CD14-positive monocyte (primary cell): Measurements from ENCODE around the gene AIFM3. TPM values are rescaled to one million over a fixed set of nuclear protein-coding genes. Genes with fewer than 3 reads are reported as not detected.

Source experiments
- DNase-seq, 3 donors: peaks; one replicate each; pipeline ENCODE4 v3.0.0-alpha.2; 2011 to 2022
- H2AFZ ChIP-seq: 2 replicates; pipeline ENCODE4 v1.6.0; 2012; ENCODE audit warnings: mild to moderate bottlenecking, low read depth, low read length, inconsistent platforms; ENCODE audit not compliant: insufficient read depth, poor library complexity, severe bottlenecking
- H3K27ac ChIP-seq, 2 donors: 1 replicate in 1 of 2; 2 replicates in 1 of 2; pipeline ENCODE4 v1.5.1; 2012 to 2013; ENCODE audit warnings: low read length in 2 of 2, control low read depth in 1 of 2, inconsistent platforms in 1 of 2, low read depth in 1 of 2, mild to moderate bottlenecking in 1 of 2
- H3K27me3 ChIP-seq, 2 donors: one replicate each; pipeline versions ENCODE4 v1.6.0 to v1.6.1; 2011 to 2013; ENCODE audit warnings: low read length in 2 of 2; ENCODE audit not compliant: control insufficient read depth in 2 of 2, insufficient read depth in 2 of 2
- H3K36me3 ChIP-seq, 2 donors: replicated peaks in 1 of 2; 1 replicate in 1 of 2; 2 replicates in 1 of 2; pipeline versions ENCODE4 v1.5.1 to v1.6.1; 2012 to 2013; ENCODE audit warnings: low read length in 2 of 2, control low read depth in 1 of 2, inconsistent platforms in 1 of 2, mild to moderate bottlenecking in 1 of 2; ENCODE audit not compliant: insufficient read depth in 2 of 2, control insufficient read depth in 1 of 2
- H3K4me1 ChIP-seq, 2 donors: 1 replicate in 1 of 2; 2 replicates in 1 of 2; pipeline versions ENCODE4 v1.5.1 to v1.6.1; 2012 to 2013; ENCODE audit warnings: low read length in 2 of 2, control low read depth in 1 of 2, inconsistent platforms in 1 of 2, mild to moderate bottlenecking in 1 of 2, moderate library complexity in 1 of 2; ENCODE audit not compliant: insufficient read depth in 2 of 2, control insufficient read depth in 1 of 2
- H3K4me2 ChIP-seq: replicated peaks from 2 replicates; pipeline ENCODE3; 2012; ENCODE audit warnings: low read length, moderate library complexity, mild to moderate bottlenecking; ENCODE audit not compliant: poor library complexity, severe bottlenecking; ENCODE audit errors: extremely low read depth
- H3K4me3 ChIP-seq, 3 experiments: fragments of 200-600 bp in 1 of 3; sonication (generic) in 1 of 3; replicated peaks in 1 of 3; 1 replicate in 2 of 3; 2 replicates in 1 of 3; pipeline ENCODE4 v1.5.1; 2011 to 2013; ENCODE audit warnings: low read length in 3 of 3, mild to moderate bottlenecking in 3 of 3, control low read depth in 2 of 3, low read depth in 2 of 3, inconsistent platforms in 1 of 3, moderate library complexity in 1 of 3
- H3K79me2 ChIP-seq: 2 replicates; pipeline ENCODE4 v1.6.0; 2012; ENCODE audit warnings: mild to moderate bottlenecking, control low read depth, inconsistent platforms, low read length, moderate library complexity; ENCODE audit not compliant: insufficient read depth
- H3K9ac ChIP-seq: 2 replicates; pipeline ENCODE4 v1.6.0; 2017; ENCODE audit warnings: low read length, mild to moderate bottlenecking; ENCODE audit not compliant: insufficient read depth, poor library complexity, severe bottlenecking
- H3K9me3 ChIP-seq, 2 donors: replicated peaks in 1 of 2; 1 replicate in 1 of 2; 2 replicates in 1 of 2; pipeline versions ENCODE4 v1.5.1 to v1.6.1; 2012 to 2013; ENCODE audit warnings: low read length in 2 of 2, control low read depth in 1 of 2; ENCODE audit not compliant: control insufficient read depth in 1 of 2, insufficient read depth in 1 of 2
- H4K20me1 ChIP-seq: 2 replicates; pipeline ENCODE4 v1.6.0; 2012; ENCODE audit warnings: mild to moderate bottlenecking, low read length, control low read depth, moderate library complexity; ENCODE audit not compliant: insufficient read depth
- H3K27ac Mint-ChIP-seq, 7 donors: one replicate each; pipeline ENCODE4 v1.8.0; 2020; ENCODE audit warnings: mild to moderate bottlenecking in 7 of 7, mixed read lengths in 7 of 7, moderate library complexity in 6 of 7, inconsistent platforms in 2 of 7
- H3K27me3 Mint-ChIP-seq, 3 donors: one replicate each; pipeline ENCODE4 v1.8.0; 2021 to 2022; ENCODE audit warnings: low read depth in 3 of 3, mild to moderate bottlenecking in 3 of 3, mixed read lengths in 3 of 3, moderate library complexity in 3 of 3, inconsistent platforms in 1 of 3
- H3K36me3 Mint-ChIP-seq, 2 donors: one replicate each; pipeline ENCODE4 v1.8.0; 2020; ENCODE audit warnings: mixed read lengths in 2 of 2, inconsistent platforms in 1 of 2, mild to moderate bottlenecking in 1 of 2
- H3K4me1 Mint-ChIP-seq: one replicate; pipeline ENCODE4 v1.8.0; 2020; ENCODE audit warnings: mild to moderate bottlenecking, mixed read lengths
- H3K4me3 Mint-ChIP-seq, 2 donors: one replicate each; pipeline ENCODE4 v1.8.0; 2020; ENCODE audit warnings: mild to moderate bottlenecking in 2 of 2, mixed read lengths in 2 of 2, moderate library complexity in 1 of 2
- H3K9me3 Mint-ChIP-seq, 7 donors: one replicate each; pipeline ENCODE4 v1.8.0; 2020 to 2022; ENCODE audit warnings: mixed read lengths in 7 of 7, mild to moderate bottlenecking in 6 of 7, moderate library complexity in 6 of 7, inconsistent platforms in 2 of 7
- CTCF ChIP-seq: fragments of 200-600 bp; IDR thresholded peaks from one replicate; pipeline ENCODE4 v1.8.0; 2022; ENCODE audit warnings: antibody characterized with exemption, mild to moderate bottlenecking
- WGBS: methylation state at CpG from one replicate; pipeline ENCODE4 v1.1.5; 2013; ENCODE audit warnings: missing lambda C conversion rate; ENCODE audit not compliant: insufficient coverage; 5-methylcytosine and 5-hydroxymethylcytosine counted together
- intact Hi-C, 2 donors: fragments of 100-400 bp; cut with micrococcal nuclease; formaldehyde crosslinking; loops; one replicate each; pipeline versions ENCODE4 v1.15.0 to v1.15.1; 2023
- polyA plus RNA-seq, 3 donors: library from polyadenylated mRNA; depleted of rRNA in 1 of 3; unstranded in 2 of 3; stranded (reverse) in 1 of 3; fragments of 300-500 nt in 2 of 3; fragments of >200 nt in 1 of 3; fragmentation: Illumina TruSeq in 2 of 3; gene quantifications; 1 replicate in 2 of 3; 2 replicates in 1 of 3; pipeline ENCODE4 v1.2.3, GENCODE V29; 2012 to 2021

Gene AIFM3
- polyA plus RNA-seq, 3 donors = 2.1 to 40.9 (median 2.3) TPM

GRCh38 chr22:20920881-20921203 is 46.2 kb upstream of the AIFM3 start:
- H3K9me3 ChIP-seq = no peaks in the 10 kb centered on the region
- Mint-ChIP-seq H3K27me3 (peaks cover 0 to 2% (median 0%) of the 10 kb centered on the region in 3 donors), H3K36me3 (peaks cover 14 to 15% of the 10 kb centered on the region in 2 donors), H3K4me1 (peaks cover 59% of the 10 kb centered on the region), H3K9me3 (no peaks in the 10 kb centered on the region), H3K27ac (peak overlapping the region in 4 of 7 donors; percentile 40 to 84 (median 66)), H3K4me3 (peak overlapping the region in 1 of 2 donors; percentile 99)
- H3K4me1 ChIP-seq = peaks cover 34 to 41% of the 10 kb centered on the region in 2 donors
- no peak overlapping the region for H2AFZ ChIP-seq
- intact Hi-C loops = loop anchor here in 1 of 2 donors (5.0 kb wide), 1 partner anchor 36 kb away; no protein-coding TSS in a partner anchor
- peaks cover 87% of the 10 kb centered on the region for H3K79me2 ChIP-seq
- H3K4me3 ChIP-seq = peak overlapping the region in 1 of 3 experiments; percentile 82
- 72% methylated on average over 3 of the region's 3 CpGs for WGBS
- H3K9ac ChIP-seq = peak overlapping the region; percentile 43
- H3K27me3 ChIP-seq = no peaks in the 10 kb centered on the region
- H3K4me2 ChIP-seq = peak overlapping the region; percentile 90
- H3K36me3 ChIP-seq = peaks cover 0 to 6% of the 10 kb centered on the region in 2 donors
- H3K27ac ChIP-seq = peak overlapping the region in 1 of 2 donors; percentile 70
- DNase-seq = no peak
- TF ChIP-seq CTCF = no peak
- peaks cover 69% of the 10 kb centered on the region for H4K20me1 ChIP-seq

- H4K20me1 ChIP-seq = peaks cover 83% of the 10 kb centered on the region
- Mint-ChIP-seq H3K4me1 (peaks cover 61% of the 10 kb centered on the region), H3K27me3 (no peaks in the 10 kb centered on the region), H3K4me3 (no peak overlapping the region), H3K36me3 (peaks cover 14 to 15% of the 10 kb centered on the region in 2 donors), H3K27ac (peak overlapping the region in 5 of 7 donors; percentile 39 to 85 (median 44)), H3K9me3 (no peaks in the 10 kb centered on the region)
- peaks cover 36 to 41% of the 10 kb centered on the region in 2 donors for H3K4me1 ChIP-seq
- no peak for DNase-seq
- WGBS = 71% methylated on average over 1 of the region's 3 CpGs
- H3K79me2 ChIP-seq = peaks cover 100% of the 10 kb centered on the region
- H3K4me3 ChIP-seq = no peak overlapping the region
- H3K27ac ChIP-seq = peak overlapping the region in 1 of 2 donors; percentile 53
- no peak for TF ChIP-seq CTCF
- H3K27me3 ChIP-seq = no peaks in the 10 kb centered on the region
- no peak overlapping the region for H3K9ac ChIP-seq
- H3K4me2 ChIP-seq = no peak overlapping the region
- peaks cover 0 to 6% of the 10 kb centered on the region in 2 donors for H3K36me3 ChIP-seq
- H2AFZ ChIP-seq = no peak overlapping the region
- no peaks in the 10 kb centered on the region for H3K9me3 ChIP-seq
- intact Hi-C loops = loop anchor here in 1 of 2 donors (5.0 kb wide), 1 partner anchor 35 kb away; no protein-coding TSS in a partner anchor
These were observed 44.8 kb upstream of the AIFM3 start for GRCh38 chr22:20922141-20922751.
